HG03175 (cell line): ENCODE data around the gene RASL11A.
"Not testable (repeated sequence)": the region's sequence is repeated elsewhere in the genome, so short reads cannot be mapped to it uniquely, and the experiment has no call there.

Experiments
- ATAC-seq: cut with Tn5 transposase; IDR thresholded peaks from one replicate; pipeline ENCODE4 v1.9.1; 2021; ENCODE audit warnings: mild to moderate bottlenecking, moderate library complexity; ENCODE audit not compliant: unreplicated experiment

The RASL11A gene

GRCh38 chr13:27296496-27296895 is 25.9 kb downstream of the RASL11A start:
- no peak for ATAC-seq

DNA sequence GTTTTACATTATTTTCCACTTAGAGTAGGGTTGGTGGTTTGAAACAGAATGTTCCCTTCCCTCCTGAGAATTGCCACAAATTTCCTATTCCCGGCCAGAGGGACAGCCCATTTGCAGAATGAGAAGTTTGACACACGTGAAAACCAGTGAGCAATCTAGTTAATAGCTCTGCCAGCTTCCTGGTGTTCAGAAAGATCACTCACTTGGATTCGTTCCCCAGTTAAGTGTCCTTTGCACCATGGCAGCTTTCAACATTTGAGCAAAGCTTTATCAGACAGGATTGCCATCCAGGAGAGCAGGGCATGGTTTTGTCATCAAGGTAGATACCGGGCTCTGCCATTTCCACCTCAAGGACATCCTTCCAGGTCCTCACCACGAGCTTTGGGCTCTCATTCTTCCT is 28.2 kb downstream of the RASL11A start:
- ATAC-seq: no peak

DNA sequence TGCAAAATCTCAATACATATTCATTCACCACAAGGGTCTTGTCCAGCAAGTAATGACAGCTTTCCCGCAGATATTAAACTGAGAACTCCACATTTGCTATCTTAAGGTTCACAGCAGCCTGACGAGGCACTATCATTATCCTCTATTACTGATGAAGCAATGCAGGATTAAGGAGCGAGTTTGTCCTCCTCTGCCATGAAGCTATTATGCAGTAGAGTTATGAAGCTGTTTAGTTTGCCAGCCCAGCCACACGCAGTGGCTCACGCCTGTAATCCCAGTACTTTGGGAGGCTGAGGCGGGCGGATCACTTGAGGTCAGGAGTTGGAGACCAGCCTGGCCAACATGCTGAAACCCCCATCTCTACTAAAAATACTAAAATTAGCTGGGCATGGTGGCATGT is 29.8 kb downstream of the RASL11A start:
- ATAC-seq: not testable (repeated sequence)

DNA sequence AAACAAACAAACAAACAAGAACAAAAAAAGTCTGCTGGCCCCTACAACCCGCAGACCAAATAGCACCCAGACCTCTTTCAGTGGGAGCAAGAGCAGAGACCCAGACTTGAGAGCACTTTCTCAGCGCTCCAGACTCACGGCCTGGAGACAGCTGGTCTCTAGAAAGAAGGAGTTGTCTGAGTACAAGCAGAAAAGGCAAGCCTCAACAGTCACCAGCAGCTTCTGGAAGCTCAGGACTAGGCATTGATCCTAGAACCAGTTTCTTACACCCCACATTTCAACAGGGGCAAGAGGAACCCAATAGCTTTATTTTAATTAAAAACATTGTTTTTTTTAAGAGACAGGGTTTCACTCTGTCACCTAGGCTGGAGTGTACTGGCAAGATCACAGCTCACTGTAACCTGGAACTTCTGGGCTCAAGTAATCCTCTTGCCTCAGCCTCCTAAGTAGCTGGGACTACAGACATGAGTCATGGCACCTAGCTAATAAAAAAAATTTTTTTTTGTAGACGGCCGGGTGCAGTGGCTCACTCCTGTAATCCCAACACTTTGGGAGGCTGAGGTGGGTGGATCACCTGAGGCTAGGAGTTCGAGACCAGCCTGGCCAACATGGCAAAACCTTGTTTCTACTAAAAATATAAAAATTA is 30.4 kb downstream of the RASL11A start:
- no peak for ATAC-seq

DNA sequence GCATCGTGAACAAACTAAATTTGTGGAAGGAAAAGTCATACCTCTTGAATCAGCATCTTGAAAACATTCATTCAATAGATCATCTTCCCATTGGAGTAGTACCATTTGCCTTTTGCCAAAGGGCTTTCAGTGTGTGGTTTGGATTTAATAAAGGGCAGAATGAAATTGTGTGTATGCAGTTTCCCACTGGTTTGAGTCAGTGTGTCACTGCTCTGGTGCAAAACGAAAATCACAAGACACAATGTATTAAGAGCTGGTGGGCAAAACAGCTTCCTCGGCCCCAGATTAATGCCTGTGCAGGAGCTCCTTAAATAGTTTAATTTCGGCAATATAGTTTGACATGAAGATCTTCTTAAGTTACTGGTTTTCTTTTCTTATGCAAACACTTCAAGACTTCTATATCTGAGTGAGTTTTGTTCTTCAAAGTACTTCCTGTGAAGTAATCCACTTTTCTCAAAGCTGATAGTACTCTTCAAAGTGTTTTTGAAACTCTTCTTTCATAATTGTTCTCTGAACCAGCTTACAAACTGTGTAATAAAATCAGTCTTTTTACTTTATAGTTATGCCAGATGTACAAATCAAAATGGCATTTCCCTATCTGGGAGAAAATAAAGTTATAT is 32.1 kb downstream of the RASL11A start:
- ATAC-seq: no peak

DNA sequence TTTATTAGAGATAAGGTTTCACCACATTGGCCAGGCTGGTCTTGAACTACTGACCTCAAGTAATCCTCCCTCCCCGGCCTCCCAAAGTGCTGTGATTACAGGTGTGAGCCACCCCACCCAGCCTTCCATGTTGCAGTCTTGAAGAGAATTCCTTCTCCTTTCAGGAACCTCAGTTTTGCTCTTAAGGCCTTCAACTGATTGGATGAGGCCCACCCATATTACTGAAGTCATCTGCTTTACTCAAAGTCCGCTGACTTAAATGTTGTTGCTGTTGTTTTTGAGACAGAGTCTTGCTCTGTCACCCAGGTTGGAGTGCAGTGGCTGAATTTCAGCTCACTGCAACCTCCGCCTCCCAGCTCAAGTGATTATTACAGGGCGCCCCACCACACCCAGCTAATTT is 33.5 kb downstream of the RASL11A start:
- no peak for ATAC-seq

GRCh38 chr13:27304611-27305010 is 34.0 kb downstream of the RASL11A start:
- no peak for ATAC-seq

GRCh38 chr13:27306364-27306763 is 35.7 kb downstream of the RASL11A start:
- ATAC-seq: no peak

- ATAC-seq: no peak
Observed at GRCh38 chr13:27308941-27309340, 38.3 kb downstream of the RASL11A start.

DNA sequence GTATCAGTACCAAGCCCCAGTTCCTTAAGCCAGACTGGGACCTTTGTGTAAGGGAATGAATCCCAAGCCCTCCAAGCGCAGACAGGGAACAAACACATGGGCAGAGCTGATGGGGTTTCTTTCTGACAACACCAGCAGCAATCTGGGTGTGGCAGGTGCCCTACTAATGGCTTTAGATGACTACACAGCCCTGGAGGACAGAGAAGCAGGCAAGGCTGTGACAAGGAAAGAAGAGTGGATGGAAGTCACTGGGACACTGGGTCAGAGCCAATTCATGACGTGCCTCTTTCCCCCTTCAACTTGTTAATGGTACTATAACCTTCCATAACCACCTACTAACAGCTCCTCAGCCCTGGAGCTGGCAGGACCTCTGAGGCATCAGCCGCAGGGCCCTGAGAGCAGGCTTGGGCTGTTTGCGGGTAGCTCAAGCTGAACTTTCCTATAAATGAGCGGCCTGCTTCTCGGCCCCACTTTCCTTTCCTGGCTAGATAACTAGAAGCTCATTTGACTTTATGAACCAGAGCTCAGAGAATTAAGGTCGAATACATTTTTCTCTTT is 38.9 kb downstream of the RASL11A start:
- no peak for ATAC-seq

- no peak for ATAC-seq
Observed at GRCh38 chr13:27309967-27310598, 39.5 kb downstream of the RASL11A start.

- ATAC-seq: no peak
Observed at GRCh38 chr13:27310946-27311345, 40.3 kb downstream of the RASL11A start.

- ATAC-seq: no peak
Observed at GRCh38 chr13:27311518-27312210, 41.0 kb downstream of the RASL11A start.

DNA sequence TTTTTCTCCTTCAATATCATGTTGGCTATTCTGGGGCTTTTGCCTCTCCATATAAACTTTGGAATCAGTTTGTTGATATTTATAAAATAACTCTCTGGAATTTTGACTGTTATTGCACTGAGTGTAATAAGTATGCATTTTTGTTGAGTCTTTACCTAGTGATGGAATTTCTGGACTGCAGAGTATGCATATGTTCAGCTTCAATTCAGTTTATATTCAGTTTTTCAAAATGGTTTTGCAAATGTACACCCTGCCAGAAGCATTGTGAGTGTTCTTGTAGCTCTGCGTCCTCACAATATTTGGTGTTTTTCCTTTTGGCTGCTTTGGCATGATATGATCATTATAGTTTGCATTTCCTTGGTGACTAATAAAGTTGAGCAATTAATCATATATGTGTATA is 43.1 kb downstream of the RASL11A start:
- ATAC-seq: no peak

GRCh38 chr13:27319404-27319803 is 48.8 kb downstream of the RASL11A start:
- no peak for ATAC-seq

- ATAC-seq: no peak
Observed at GRCh38 chr13:27321468-27322431, 51.1 kb downstream of the RASL11A start.

DNA sequence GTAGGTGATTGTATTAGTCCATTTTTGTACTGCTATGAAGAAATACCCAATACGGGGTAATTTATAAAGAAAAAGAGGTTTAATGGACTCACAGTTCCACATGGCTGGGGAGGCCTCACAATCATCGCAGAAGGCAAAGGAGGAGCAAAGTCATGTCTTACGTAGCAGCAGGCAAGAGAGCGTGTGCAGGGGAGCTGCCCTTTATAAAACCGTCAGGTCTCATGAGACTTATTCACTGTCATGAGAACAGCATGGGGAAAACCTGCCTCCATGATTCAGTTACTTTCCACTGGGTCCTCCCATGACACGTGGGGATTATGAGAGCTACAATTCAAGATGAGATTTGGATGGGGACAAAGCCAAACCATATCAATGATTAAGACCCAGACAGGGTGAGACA is 51.8 kb downstream of the RASL11A start:
- not testable (repeated sequence) for ATAC-seq
